ENCODE measurements around the gene PSD. TPM values are rescaled to one million over a fixed set of nuclear protein-coding genes. Genes with fewer than 3 reads are reported as not detected.

The PSD gene
- total and polyA plus RNA-seq, 7 donors = 0.15 to 1.7 (median 0.51) TPM; not detected in 1

GRCh38 chr10:102449321-102450123, 30.9 kb upstream of the PSD start:
- H3K36me3 ChIP-seq (ENCODE audit: insufficient read depth in 1 of 2, low read depth in 1 of 2) = no peaks in the 10 kb centered on the region
- DNase-seq (peak; percentile 52 to 73), ATAC-seq (peak; percentile 22 to 34 (median 26))
- intact Hi-C loops (cut with DNase I) = no loop called here
- no peaks in the 10 kb centered on the region for H3K9me3 ChIP-seq
- no peak for TF ChIP-seq CTCF (IDR thresholded peaks at IDR 0.05)
- no peaks in the 10 kb centered on the region for H3K27me3 ChIP-seq (ENCODE audit: insufficient read depth in 3 of 3, low read length in 2 of 3)
- 18 to 21% (median 20%) methylated on average over 25 to 30 of the region's 30 CpGs for WGBS, 3 donors
- H3K4me3 ChIP-seq = peak overlapping the region; percentile 78
- peak overlapping the region; percentile 87 for H3K27ac ChIP-seq
- H3K4me1 ChIP-seq = peaks cover 30% of the 10 kb centered on the region

- Histone ChIP-seq H3K27ac (no peak overlapping the region), H3K36me3 (ENCODE audit: insufficient read depth in 1 of 2, low read depth in 1 of 2) (no peaks in the 10 kb centered on the region), H3K9me3 (no peaks in the 10 kb centered on the region), H3K4me1 (peaks cover under 1% of the 10 kb centered on the region), H3K27me3 (ENCODE audit: insufficient read depth in 3 of 3, low read length in 2 of 3) (no peaks in the 10 kb centered on the region), H3K4me3 (no peak overlapping the region)
- DNase-seq = no peak
- intact Hi-C loops (cut with DNase I) = loop anchor here in 1 of 2 donors (1.0 kb wide), 1 partner anchor 11 kb away; no protein-coding TSS in a partner anchor
- TF ChIP-seq CTCF (IDR thresholded peaks at IDR 0.05) = no peak
- ATAC-seq = no peak
- 70 to 80% (median 71%) methylated on average over 2 of the region's 2 CpGs for WGBS, 3 donors
These were observed 26.3 kb upstream of the PSD start for GRCh38 chr10:102444851-102445250.

- H3K4me3 ChIP-seq = no peak overlapping the region
- no peaks in the 10 kb centered on the region for H3K36me3 ChIP-seq (ENCODE audit: insufficient read depth in 1 of 2, low read depth in 1 of 2)
- ATAC-seq (no peak), DNase-seq (no peak)
- H3K9me3 ChIP-seq = no peaks in the 10 kb centered on the region
- intact Hi-C loops (cut with DNase I) = no loop called here
- WGBS, 3 donors = 80 to 89% (median 87%) methylated on average over 1 of the region's 1 CpG
- H3K27ac ChIP-seq = no peak overlapping the region
- H3K27me3 ChIP-seq (ENCODE audit: insufficient read depth in 3 of 3, low read length in 2 of 3) = peaks cover 0 to 16% (median 3%) of the 10 kb centered on the region in 3 donors
- no peak for TF ChIP-seq CTCF (IDR thresholded peaks at IDR 0.05)
- H3K4me1 ChIP-seq = no peaks in the 10 kb centered on the region
These were observed 19.8 kb upstream of the PSD start for GRCh38 chr10:102438374-102438773.

- Histone ChIP-seq H3K27me3 (ENCODE audit: insufficient read depth in 3 of 3, low read length in 2 of 3) (peaks cover 0 to 16% (median 3%) of the 10 kb centered on the region in 3 donors), H3K36me3 (ENCODE audit: insufficient read depth in 1 of 2, low read depth in 1 of 2) (no peaks in the 10 kb centered on the region), H3K4me3 (no peak overlapping the region), H3K9me3 (no peaks in the 10 kb centered on the region), H3K4me1 (no peaks in the 10 kb centered on the region), H3K27ac (no peak overlapping the region)
- intact Hi-C loops (cut with DNase I) = no loop called here
- WGBS, 3 donors = 89 to 92% (median 91%) methylated on average over 3 of the region's 3 CpGs
- DNase-seq (peak in 1 of 2 donors; percentile 1), ATAC-seq (no peak)
- TF ChIP-seq CTCF (IDR thresholded peaks at IDR 0.05) = no peak
These were observed 18.9 kb upstream of the PSD start for GRCh38 chr10:102437515-102437914.
